ENCODE results near the gene AAMP. TPM values are rescaled to one million over a fixed set of nuclear protein-coding genes. Genes with fewer than 3 reads are reported as not detected.
"Not testable (repeated sequence)": the region's sequence is repeated elsewhere in the genome, so short reads cannot be mapped to it uniquely, and the experiment has no call there.

The AAMP gene
- total RNA-seq, 2 donors from 2014 or later = 89.2 to 97.2 TPM

DNA sequence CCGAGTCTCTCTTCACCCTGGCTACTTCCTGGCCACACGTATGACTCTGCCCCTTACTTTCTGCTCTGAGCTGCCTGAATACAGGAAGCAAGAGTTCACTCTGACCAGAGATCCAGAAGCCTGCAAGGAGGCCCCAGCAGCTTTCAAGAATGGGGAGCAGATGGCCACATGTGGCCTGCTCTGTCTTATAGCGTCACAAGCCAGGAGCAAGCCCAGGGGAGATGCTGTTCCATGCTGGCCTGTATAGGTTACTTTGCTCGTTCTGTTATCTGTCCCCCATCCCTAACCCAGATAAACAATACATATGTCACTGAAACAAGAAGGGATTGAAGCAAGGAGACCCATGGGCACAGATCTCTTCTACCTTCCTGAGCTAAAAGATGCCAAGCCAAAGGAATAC is 4.6 kb upstream of the AAMP start:
- peaks cover 42% of the 10 kb centered on the region for H3K36me3 ChIP-seq (ENCODE audit: control insufficient read depth, insufficient read depth, low read length)
- H3K27ac Mint-ChIP-seq = no peak overlapping the region
- H3K36me3 Mint-ChIP-seq (ENCODE audit: low read depth) = peaks cover 37% of the 10 kb centered on the region
- no peak overlapping the region for H3K27ac ChIP-seq (ENCODE audit: low read depth, low read length)
- TF ChIP-seq, protein P1, sequence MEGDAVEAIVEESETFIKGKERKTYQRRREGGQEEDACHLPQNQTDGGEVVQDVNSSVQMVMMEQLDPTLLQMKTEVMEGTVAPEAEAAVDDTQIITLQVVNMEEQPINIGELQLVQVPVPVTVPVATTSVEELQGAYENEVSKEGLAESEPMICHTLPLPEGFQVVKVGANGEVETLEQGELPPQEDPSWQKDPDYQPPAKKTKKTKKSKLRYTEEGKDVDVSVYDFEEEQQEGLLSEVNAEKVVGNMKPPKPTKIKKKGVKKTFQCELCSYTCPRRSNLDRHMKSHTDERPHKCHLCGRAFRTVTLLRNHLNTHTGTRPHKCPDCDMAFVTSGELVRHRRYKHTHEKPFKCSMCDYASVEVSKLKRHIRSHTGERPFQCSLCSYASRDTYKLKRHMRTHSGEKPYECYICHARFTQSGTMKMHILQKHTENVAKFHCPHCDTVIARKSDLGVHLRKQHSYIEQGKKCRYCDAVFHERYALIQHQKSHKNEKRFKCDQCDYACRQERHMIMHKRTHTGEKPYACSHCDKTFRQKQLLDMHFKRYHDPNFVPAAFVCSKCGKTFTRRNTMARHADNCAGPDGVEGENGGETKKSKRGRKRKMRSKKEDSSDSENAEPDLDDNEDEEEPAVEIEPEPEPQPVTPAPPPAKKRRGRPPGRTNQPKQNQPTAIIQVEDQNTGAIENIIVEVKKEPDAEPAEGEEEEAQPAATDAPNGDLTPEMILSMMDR (conservative IDR thresholded peaks at IDR 0.05) = no peak
- no peaks in the 10 kb centered on the region for H3K9me3 Mint-ChIP-seq
- peaks cover 13% of the 10 kb centered on the region for H3K4me1 Mint-ChIP-seq
- no peak overlapping the region for H3K4me3 ChIP-seq (ENCODE audit: low read length)
- no peak overlapping the region for H3K9ac ChIP-seq (ENCODE audit: extremely low read depth, low read length, poor library complexity, severe bottlenecking)
- H3K4me1 ChIP-seq (ENCODE audit: control insufficient read depth, insufficient read depth, low read length) = peaks cover 3% of the 10 kb centered on the region
- H3K27me3 ChIP-seq (ENCODE audit: control insufficient read depth, insufficient read depth, low read length, poor library complexity, severe bottlenecking) = no peaks in the 10 kb centered on the region
- no peaks in the 10 kb centered on the region for H3K9me3 ChIP-seq (ENCODE audit: control insufficient read depth, low read length)
- H3K27me3 Mint-ChIP-seq (ENCODE audit: insufficient read depth) = no peaks in the 10 kb centered on the region
- H3K4me3 Mint-ChIP-seq = no peak overlapping the region
- DNase-seq = no peak
- WGBS, 2 experiments (ENCODE audit: insufficient coverage in 1 of 2, insufficient read length in 1 of 2) = 93% methylated on average over 2 to 4 of the region's 4 CpGs

DNA sequence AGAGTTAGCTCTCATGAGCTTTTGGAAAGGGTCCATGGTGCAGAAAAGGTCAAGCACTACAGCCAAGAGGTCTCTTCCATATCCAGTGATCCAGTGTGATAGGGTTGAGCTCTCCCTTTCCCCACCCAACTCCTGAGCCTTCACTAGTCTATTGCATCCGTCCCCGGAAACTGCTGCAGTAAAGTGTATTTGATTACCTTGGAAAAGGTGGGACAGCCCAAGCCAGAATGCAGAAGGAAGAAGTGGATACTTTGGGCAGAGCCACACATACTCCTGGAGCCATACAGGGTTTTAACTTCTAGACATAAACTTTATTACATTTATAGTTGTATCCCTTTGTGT is 3.9 kb upstream of the AAMP start:
- no peaks in the 10 kb centered on the region for H3K27me3 Mint-ChIP-seq (ENCODE audit: insufficient read depth)
- peaks cover 3% of the 10 kb centered on the region for H3K4me1 ChIP-seq (ENCODE audit: control insufficient read depth, insufficient read depth, low read length)
- peaks cover 42% of the 10 kb centered on the region for H3K36me3 ChIP-seq (ENCODE audit: control insufficient read depth, insufficient read depth, low read length)
- H3K4me3 Mint-ChIP-seq = no peak overlapping the region
- 70 to 100% methylated on average over 2 of the region's 2 CpGs for WGBS, 2 experiments (ENCODE audit: insufficient coverage in 1 of 2, insufficient read length in 1 of 2)
- no peak overlapping the region for H3K9ac ChIP-seq (ENCODE audit: extremely low read depth, low read length, poor library complexity, severe bottlenecking)
- TF ChIP-seq, protein P1 (conservative IDR thresholded peaks at IDR 0.05) = no peak
- no peak for DNase-seq
- no peak overlapping the region for H3K27ac ChIP-seq (ENCODE audit: low read depth, low read length)
- H3K9me3 ChIP-seq (ENCODE audit: control insufficient read depth, low read length) = no peaks in the 10 kb centered on the region
- peaks cover 18% of the 10 kb centered on the region for H3K4me1 Mint-ChIP-seq
- H3K4me3 ChIP-seq (ENCODE audit: low read length) = no peak overlapping the region
- no peak overlapping the region for H3K27ac Mint-ChIP-seq
- no peaks in the 10 kb centered on the region for H3K27me3 ChIP-seq (ENCODE audit: control insufficient read depth, insufficient read depth, low read length, poor library complexity, severe bottlenecking)
- no peaks in the 10 kb centered on the region for H3K9me3 Mint-ChIP-seq
- H3K36me3 Mint-ChIP-seq (ENCODE audit: low read depth) = peaks cover 38% of the 10 kb centered on the region

DNA sequence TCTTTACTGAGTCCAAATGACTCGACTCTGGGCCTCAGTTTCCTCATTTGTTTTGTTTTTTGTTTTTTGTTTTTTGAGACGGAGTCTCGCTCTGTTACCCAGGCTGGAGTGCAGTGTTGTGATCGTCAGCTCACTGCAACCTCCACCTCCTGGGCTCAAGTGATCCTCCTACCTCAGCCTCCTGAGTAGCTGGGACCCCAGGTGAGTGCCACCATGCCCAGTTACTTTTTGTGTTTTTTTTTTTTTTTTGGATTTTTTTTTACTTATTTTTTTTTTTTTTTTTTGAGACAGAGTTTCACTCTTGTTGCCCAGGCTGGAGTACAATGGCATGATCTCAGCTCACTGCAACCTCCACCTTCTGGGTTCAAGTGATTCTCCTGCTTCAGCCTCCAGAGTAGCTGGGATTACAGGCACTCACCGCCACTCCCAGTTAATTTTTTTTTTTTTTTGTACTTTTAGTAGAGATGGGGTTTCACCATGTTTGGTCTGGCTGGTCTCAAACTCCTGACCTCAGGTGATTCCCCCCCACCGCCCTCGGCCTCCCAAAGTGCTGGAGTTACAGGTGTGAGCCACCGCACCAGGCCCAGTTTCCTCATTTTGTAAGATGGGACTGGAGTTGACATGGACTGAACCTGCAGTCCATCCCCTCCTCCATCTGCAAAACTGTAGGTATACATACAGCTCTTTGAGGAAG is 3.4 kb upstream of the AAMP start:
- H3K36me3 ChIP-seq (ENCODE audit: control insufficient read depth, insufficient read depth, low read length) = peaks cover 42% of the 10 kb centered on the region
- not testable (repeated sequence) for H3K27ac ChIP-seq (ENCODE audit: low read depth, low read length); H3K4me3 Mint-ChIP-seq; H3K9ac ChIP-seq (ENCODE audit: extremely low read depth, low read length, poor library complexity, severe bottlenecking); H3K9me3 ChIP-seq (ENCODE audit: control insufficient read depth, low read length); H3K4me1 ChIP-seq (ENCODE audit: control insufficient read depth, insufficient read depth, low read length); DNase-seq; H3K9me3 Mint-ChIP-seq; H3K27me3 ChIP-seq (ENCODE audit: control insufficient read depth, insufficient read depth, low read length, poor library complexity, severe bottlenecking); H3K4me3 ChIP-seq (ENCODE audit: low read length); H3K27ac Mint-ChIP-seq; H3K27me3 Mint-ChIP-seq (ENCODE audit: insufficient read depth)
- WGBS, 2 experiments (ENCODE audit: insufficient coverage in 1 of 2, insufficient read length in 1 of 2) = 100% methylated on average over 8 of the region's 8 CpGs; no CpG with 5 or more reads in 1 of the 2 experiments
- peaks cover 18% of the 10 kb centered on the region for H3K4me1 Mint-ChIP-seq
- peaks cover 37% of the 10 kb centered on the region for H3K36me3 Mint-ChIP-seq (ENCODE audit: low read depth)

Measured in endodermal cell (in vitro differentiated cells).